Keratinocyte (primary cell): ENCODE data around the gene GRIA4. TPM values are rescaled to one million over a fixed set of nuclear protein-coding genes. Genes with fewer than 3 reads are reported as not detected.

Source experiments
- DNase-seq: peaks from one replicate; pipeline ENCODE4 v3.0.0-alpha.2; 2011; ENCODE audit warnings: low read depth, missing footprints, low spot score
- FAIRE-seq: peaks from 2 replicates; lab custom pipeline; 2011; peaks lifted over from hg19 to GRCh38; lab: Jason Lieb, UNC
- H2AFZ ChIP-seq: 2 replicates; pipeline ENCODE4 v1.6.0; 2012; ENCODE audit warnings: low read length, control low read depth, inconsistent platforms; ENCODE audit not compliant: control insufficient read depth
- H3K27ac ChIP-seq: 2 replicates; pipeline ENCODE4 v1.5.1; 2011; ENCODE audit warnings: low read length; ENCODE audit not compliant: control insufficient read depth, insufficient read depth
- H3K27me3 ChIP-seq: 3 replicates; pipeline ENCODE4 v1.6.0; 2011; ENCODE audit warnings: low read length; ENCODE audit not compliant: control insufficient read depth, insufficient read depth; ENCODE audit errors: extremely low read depth
- H3K36me3 ChIP-seq, 2 experiments: 2 replicates in 1 of 2; 3 replicates in 1 of 2; pipeline ENCODE4 v1.5.1; 2011; ENCODE audit warnings: low read length in 2 of 2, mild to moderate bottlenecking in 1 of 2; ENCODE audit not compliant: control insufficient read depth in 2 of 2, insufficient read depth in 2 of 2; ENCODE audit errors: extremely low read depth in 1 of 2
- H3K4me1 ChIP-seq: 3 replicates; pipeline ENCODE4 v1.5.1; 2011; ENCODE audit warnings: low read length; ENCODE audit not compliant: control insufficient read depth, insufficient read depth; ENCODE audit errors: extremely low read depth
- H3K4me2 ChIP-seq: 3 replicates; pipeline ENCODE4 v1.6.0; 2011; ENCODE audit warnings: low read depth, low read length; ENCODE audit not compliant: control insufficient read depth, insufficient read depth; ENCODE audit errors: extremely low read depth
- H3K4me3 ChIP-seq, 3 experiments: fragments of 200-600 bp in 1 of 3; sonication (generic) in 1 of 3; 2 replicates in 2 of 3; 3 replicates in 1 of 3; pipeline ENCODE4 v1.5.1; 2011 to 2016; ENCODE audit warnings: low read length in 3 of 3, mild to moderate bottlenecking in 3 of 3, control low read depth in 2 of 3, inconsistent platforms in 1 of 3, low read depth in 1 of 3, mixed read lengths in 1 of 3, mixed run types in 1 of 3, moderate library complexity in 1 of 3; ENCODE audit not compliant: control insufficient read depth in 2 of 3, insufficient read depth in 2 of 3; ENCODE audit errors: extremely low read depth in 1 of 3
- H3K79me2 ChIP-seq: 2 replicates; pipeline ENCODE4 v1.6.0; 2012; ENCODE audit warnings: low read length; ENCODE audit not compliant: control insufficient read depth, insufficient read depth
- H3K9ac ChIP-seq: 3 replicates; pipeline ENCODE4 v1.6.0; 2011; ENCODE audit warnings: low read length; ENCODE audit not compliant: control insufficient read depth, insufficient read depth; ENCODE audit errors: extremely low read depth
- H3K9me1 ChIP-seq: 3 replicates; pipeline ENCODE4 v1.6.0; 2011; ENCODE audit warnings: low read length; ENCODE audit not compliant: control insufficient read depth, insufficient read depth; ENCODE audit errors: extremely low read depth
- H3K9me3 ChIP-seq: 2 replicates; pipeline ENCODE4 v1.5.1; 2012; ENCODE audit warnings: low read depth, low read length; ENCODE audit not compliant: control insufficient read depth
- H4K20me1 ChIP-seq: 3 replicates; pipeline ENCODE4 v1.6.0; 2011; ENCODE audit warnings: low read length; ENCODE audit not compliant: control insufficient read depth, insufficient read depth; ENCODE audit errors: extremely low read depth
- EZH2 ChIP-seq: IDR thresholded peaks from one replicate; pipeline ENCODE4 v1.6.1; 2012; ENCODE audit warnings: inconsistent platforms, mild to moderate bottlenecking, low read length, moderate library complexity
- dilution Hi-C: fragments of 300-500 bp; cut with MboI; formaldehyde crosslinking; loops from one replicate; pipeline ENCODE4 v1.7.0; 2020; ENCODE audit warnings: low sequenced_read_pairs; ENCODE audit not compliant: extremely low pct_ligation_motif_present
- polyA plus RNA-seq, 5 experiments: library from polyadenylated mRNA; depleted of rRNA in 3 of 5; stranded (reverse) in 3 of 5; stranded (forward) in 1 of 5; unstranded in 1 of 5; fragments of >200 nt; gene quantifications; 1 replicate in 1 of 5; 2 replicates in 3 of 5; 3 replicates in 1 of 5; pipeline versions ENCODE4 v1.2.1 to v1.2.3, GENCODE V29; 2011 to 2012; ENCODE audit warnings: missing spikeins in 2 of 5, low read depth in 1 of 5, low replicate concordance in 1 of 5
- TF ChIP-seq, protein P1 (sequence below), 3 experiments: IDR thresholded peaks in 1 of 3; conservative IDR thresholded peaks in 1 of 3; optimal IDR thresholded peaks in 1 of 3; 2 replicates in 2 of 3; 3 replicates in 1 of 3; pipeline versions ENCODE3 to v1.5.1; 2011; ENCODE audit warnings: low read length in 3 of 3, mild to moderate bottlenecking in 3 of 3, moderate library complexity in 2 of 3, control low read depth in 1 of 3, inconsistent platforms in 1 of 3; ENCODE audit not compliant: insufficient read depth in 2 of 3; ENCODE audit errors: extremely low read depth in 1 of 3

Gene GRIA4
- polyA plus RNA-seq, 1 donor (not counting 4 experiments of a cell fraction or from before 2014, with no cell fraction given) = not detected

DNA sequence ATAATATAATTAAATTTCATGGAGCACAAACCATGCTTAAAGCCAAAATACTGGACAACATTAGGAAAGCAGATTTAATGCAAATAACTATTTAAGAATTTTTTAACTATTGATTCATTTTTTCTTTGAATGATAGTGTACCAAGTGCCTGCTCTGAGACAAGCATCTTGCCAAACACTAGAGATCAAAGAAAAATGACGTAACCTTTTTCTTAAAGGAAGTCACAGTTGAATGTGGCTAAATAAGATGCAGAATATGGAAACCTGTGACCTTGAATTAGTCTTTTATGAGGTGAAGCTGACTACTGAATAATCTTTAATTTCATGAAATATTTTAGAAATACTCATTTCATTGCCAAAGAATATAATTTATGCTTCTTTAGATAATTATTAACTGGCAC lies 308.2 kb downstream of the GRIA4 start:
- dilution Hi-C loops = no loop called here
- Histone ChIP-seq H3K27ac (no peak overlapping the region), H3K9ac (no peak overlapping the region), H3K9me3 (no peaks in the 10 kb centered on the region), H4K20me1 (no peaks in the 10 kb centered on the region), H2AFZ (no peak overlapping the region), H3K27me3 (no peaks in the 10 kb centered on the region), H3K9me1 (no peaks in the 10 kb centered on the region), H3K36me3 (no peaks in the 10 kb centered on the region), H3K4me1 (no peaks in the 10 kb centered on the region), H3K4me2 (no peak overlapping the region), H3K4me3 (no peak overlapping the region), H3K79me2 (no peaks in the 10 kb centered on the region)
- DNase-seq (no peak), FAIRE-seq (no peak)
- no peak for TF ChIP-seq EZH2
- TF ChIP-seq, protein P1, sequence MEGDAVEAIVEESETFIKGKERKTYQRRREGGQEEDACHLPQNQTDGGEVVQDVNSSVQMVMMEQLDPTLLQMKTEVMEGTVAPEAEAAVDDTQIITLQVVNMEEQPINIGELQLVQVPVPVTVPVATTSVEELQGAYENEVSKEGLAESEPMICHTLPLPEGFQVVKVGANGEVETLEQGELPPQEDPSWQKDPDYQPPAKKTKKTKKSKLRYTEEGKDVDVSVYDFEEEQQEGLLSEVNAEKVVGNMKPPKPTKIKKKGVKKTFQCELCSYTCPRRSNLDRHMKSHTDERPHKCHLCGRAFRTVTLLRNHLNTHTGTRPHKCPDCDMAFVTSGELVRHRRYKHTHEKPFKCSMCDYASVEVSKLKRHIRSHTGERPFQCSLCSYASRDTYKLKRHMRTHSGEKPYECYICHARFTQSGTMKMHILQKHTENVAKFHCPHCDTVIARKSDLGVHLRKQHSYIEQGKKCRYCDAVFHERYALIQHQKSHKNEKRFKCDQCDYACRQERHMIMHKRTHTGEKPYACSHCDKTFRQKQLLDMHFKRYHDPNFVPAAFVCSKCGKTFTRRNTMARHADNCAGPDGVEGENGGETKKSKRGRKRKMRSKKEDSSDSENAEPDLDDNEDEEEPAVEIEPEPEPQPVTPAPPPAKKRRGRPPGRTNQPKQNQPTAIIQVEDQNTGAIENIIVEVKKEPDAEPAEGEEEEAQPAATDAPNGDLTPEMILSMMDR (optimal IDR thresholded peaks at IDR 0.05 in 1 of 3, IDR thresholded peaks at IDR 0.05 in 1 of 3, conservative IDR thresholded peaks at IDR 0.05 in 1 of 3; ENCODE audit: extremely low read depth in 1 of 3, insufficient read depth in 2 of 3, low read length in 3 of 3) = no peak

DNA sequence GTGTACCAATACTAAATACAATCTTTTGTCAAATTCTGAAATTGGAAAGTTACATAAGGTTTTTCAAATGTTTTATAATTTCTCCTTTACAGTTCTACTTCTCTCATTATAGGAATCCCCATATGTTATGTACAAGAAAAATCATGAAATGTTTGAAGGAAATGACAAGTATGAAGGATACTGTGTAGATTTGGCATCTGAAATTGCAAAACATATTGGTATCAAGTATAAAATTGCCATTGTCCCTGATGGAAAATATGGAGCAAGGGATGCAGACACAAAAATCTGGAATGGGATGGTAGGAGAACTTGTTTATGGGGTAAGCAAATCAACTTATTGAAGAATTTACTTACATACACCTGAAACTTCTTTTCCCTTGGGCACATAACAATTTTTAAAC lies 308.7 kb downstream of the GRIA4 start:
- Histone ChIP-seq H3K4me2 (no peak overlapping the region), H3K4me3 (no peak overlapping the region), H3K27ac (no peak overlapping the region), H2AFZ (no peak overlapping the region), H3K9me1 (no peaks in the 10 kb centered on the region), H3K9me3 (no peaks in the 10 kb centered on the region), H3K36me3 (no peaks in the 10 kb centered on the region), H4K20me1 (no peaks in the 10 kb centered on the region), H3K9ac (no peak overlapping the region), H3K79me2 (no peaks in the 10 kb centered on the region), H3K4me1 (no peaks in the 10 kb centered on the region), H3K27me3 (no peaks in the 10 kb centered on the region)
- dilution Hi-C loops = no loop called here
- TF ChIP-seq EZH2 = no peak
- TF ChIP-seq, protein P1 (optimal IDR thresholded peaks at IDR 0.05 in 1 of 3, IDR thresholded peaks at IDR 0.05 in 1 of 3, conservative IDR thresholded peaks at IDR 0.05 in 1 of 3; ENCODE audit: extremely low read depth in 1 of 3, insufficient read depth in 2 of 3, low read length in 3 of 3) = no peak
- no peak for FAIRE-seq
- no peak for DNase-seq
